NB4 (cell line): ENCODE measurements around the gene CAMTA1.

ENCODE experiments used
- DNase-seq: peaks from one replicate; pipeline ENCODE4 v3.0.0; 2010; ENCODE audit warnings: low read depth
- H3K4me3 ChIP-seq: one replicate; pipeline ENCODE4 v1.5.1; 2011; ENCODE audit warnings: mild to moderate bottlenecking, low read depth, low read length, moderate library complexity
- CTCF ChIP-seq: IDR thresholded peaks from one replicate; pipeline ENCODE4 v1.5.1; 2012; ENCODE audit warnings: low read depth, low read length
- MAX ChIP-seq: IDR thresholded peaks from 2 replicates; pipeline ENCODE4 v1.6.1; 2011; ENCODE audit warnings: low read depth, low read length
- MYC ChIP-seq: IDR thresholded peaks from 2 replicates; pipeline ENCODE4 v1.6.1; 2011; ENCODE audit warnings: low read depth, low read length
- POLR2A ChIP-seq: IDR thresholded peaks from 2 replicates; pipeline ENCODE4 v1.6.1; 2011; ENCODE audit warnings: mild to moderate bottlenecking; ENCODE audit not compliant: insufficient read length; ENCODE audit errors: extremely low read depth

CAMTA1 gene

DNA sequence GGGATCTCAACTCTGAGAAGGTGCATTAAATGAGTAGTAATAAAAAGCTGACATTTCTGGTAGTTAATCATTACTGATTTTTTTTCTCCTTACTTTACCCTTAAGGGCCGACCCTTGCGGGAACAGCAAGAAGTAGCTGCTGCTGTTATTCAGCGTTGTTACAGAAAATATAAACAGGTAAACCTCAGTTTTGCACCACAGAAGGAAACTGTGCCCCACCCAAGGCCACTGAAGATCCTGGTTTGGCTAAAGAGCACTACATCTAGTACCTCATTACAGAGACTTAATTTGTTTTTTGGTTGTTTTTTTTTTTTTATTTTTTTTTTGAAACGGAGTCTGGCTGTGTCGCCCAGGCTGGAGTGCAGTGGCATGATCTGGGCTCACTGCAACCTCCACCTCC is 962.4 kb downstream of the CAMTA1 start:
- TF ChIP-seq MAX (no peak), MYC (no peak), CTCF (no peak), POLR2A (no peak)
- H3K4me3 ChIP-seq = no peak overlapping the region
- no peak for DNase-seq

- no peak overlapping the region for H3K4me3 ChIP-seq
- no peak for DNase-seq
- no peak for TF ChIP-seq MAX
- TF ChIP-seq POLR2A = no peak
- TF ChIP-seq MYC = no peak
- no peak for TF ChIP-seq CTCF
Measured at GRCh38 chr1:7749126-7749525, 963.9 kb downstream of the CAMTA1 start.

DNA sequence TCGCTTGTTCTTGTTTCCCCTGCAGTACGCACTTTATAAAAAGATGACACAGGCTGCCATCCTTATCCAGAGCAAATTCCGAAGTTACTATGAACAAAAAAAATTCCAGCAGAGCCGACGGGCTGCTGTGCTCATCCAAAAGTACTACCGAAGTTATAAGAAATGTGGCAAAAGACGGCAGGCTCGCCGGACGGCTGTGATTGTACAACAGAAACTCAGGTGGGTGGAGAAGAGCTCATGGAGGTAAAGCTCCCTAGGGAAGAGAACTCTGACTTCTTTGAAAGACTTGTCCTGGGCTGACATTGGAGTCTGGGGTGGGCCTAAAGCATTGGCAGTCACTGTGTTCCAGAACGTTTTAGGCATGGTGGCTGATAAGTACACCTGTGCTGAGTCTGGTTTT is 965.9 kb downstream of the CAMTA1 start:
- DNase-seq = no peak
- H3K4me3 ChIP-seq = no peak overlapping the region
- TF ChIP-seq CTCF = no peak

DNA sequence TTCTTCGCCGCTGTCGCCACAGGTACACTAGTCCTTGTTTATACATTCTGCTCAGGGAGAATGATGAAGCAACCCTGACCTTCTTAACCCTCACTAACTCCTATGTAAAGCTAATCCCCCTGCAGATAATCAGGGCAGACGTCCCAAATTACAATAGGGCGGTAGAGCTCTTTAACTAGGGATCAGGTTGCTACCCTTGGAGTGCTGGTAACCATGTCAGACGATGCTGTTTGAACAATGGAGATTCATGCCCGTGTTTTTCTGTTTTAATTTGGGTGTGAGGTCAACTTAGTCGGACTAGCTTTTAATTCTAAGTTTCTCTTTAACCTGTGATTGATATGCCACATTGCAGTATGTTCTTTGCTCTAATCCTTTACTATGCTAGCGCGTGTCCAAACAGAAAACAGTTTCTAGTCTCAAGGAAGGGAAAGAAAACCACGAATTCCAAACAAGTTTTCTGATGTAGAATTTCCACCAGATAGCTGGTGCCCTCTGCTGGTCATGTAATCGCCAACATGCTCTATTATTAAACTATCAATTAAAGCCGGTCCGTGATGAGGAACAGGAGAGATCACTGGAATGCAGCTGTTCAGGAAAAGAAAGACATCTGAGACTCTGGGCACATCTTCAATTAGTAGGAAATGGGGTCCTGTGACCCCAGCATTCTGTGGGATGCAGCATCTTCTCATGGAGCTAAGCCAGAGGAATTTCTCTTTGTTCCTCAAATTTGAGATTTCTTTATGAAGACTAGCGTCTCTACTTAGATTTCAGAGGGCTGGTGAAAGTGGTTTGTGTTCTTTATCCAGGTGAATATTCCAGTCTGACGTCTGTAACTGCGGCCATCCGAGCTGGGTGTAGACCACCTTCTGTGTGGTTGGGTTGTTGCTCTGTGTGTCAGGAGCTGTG is 967.5 kb downstream of the CAMTA1 start:
- TF ChIP-seq MAX = no peak
- TF ChIP-seq CTCF = peak; percentile 56
- peak overlapping the region; percentile 46 for H3K4me3 ChIP-seq
- DNase-seq = peak; percentile 67

GRCh38 chr1:7753641-7754040 is 968.4 kb downstream of the CAMTA1 start:
- no peak overlapping the region for H3K4me3 ChIP-seq

More at GRCh38 chr1:7753641-7754040, 968.4 kb downstream of the CAMTA1 start:
- TF ChIP-seq MYC (no peak), CTCF (no peak), MAX (no peak), POLR2A (no peak)
- peak; percentile 33 for DNase-seq
